Neural progenitor cell (in vitro differentiated cells): Measurements from ENCODE around the gene PRPH2.

ENCODE experiments used
- EZH2 ChIP-seq: fragments of 200-600 bp; sonication (generic); IDR thresholded peaks from 2 replicates; pipeline ENCODE4 v1.6.1; 2017; ENCODE audit warnings: antibody characterized with exemption, mild to moderate bottlenecking, moderate library complexity
- TF ChIP-seq, protein P1 (sequence below): fragments of 200-600 bp; sonication (generic); IDR thresholded peaks from 2 replicates; pipeline ENCODE4 v1.5.1; 2017; ENCODE audit warnings: antibody characterized with exemption, mild to moderate bottlenecking

DNA sequence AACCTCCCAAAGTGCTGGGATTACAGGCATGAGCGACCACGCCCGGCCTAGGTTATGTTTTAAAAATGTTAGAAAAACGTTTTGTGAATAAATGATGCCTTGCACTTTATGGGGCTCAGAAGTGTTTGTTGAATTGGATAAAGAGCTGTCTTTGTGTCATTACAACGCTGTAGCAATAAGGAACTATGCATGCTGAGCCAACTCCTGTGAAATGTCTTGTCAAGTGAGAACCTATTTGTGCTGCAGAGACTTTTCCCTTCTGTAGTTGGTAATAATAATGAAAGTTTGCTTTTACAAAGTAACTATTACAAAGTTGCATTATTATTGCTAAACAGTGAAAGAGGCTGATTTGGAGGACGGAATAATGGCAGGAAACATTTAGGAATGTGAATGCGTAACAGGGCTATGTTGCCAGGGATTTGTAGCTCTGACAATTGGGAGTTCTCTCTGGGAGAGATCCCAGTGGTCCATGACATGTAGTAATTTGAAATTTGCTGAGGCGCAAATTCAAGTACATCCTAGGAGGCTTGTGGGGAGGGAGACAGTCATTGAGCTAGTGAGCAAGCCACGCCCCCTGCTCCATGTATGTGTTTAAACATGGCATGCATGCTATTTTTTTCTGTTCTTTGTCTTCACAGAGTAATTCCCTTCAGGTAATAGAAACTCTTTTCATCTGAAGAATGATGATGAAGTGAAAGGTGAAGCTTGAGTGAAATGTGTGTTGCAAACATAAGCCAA lies 42.7 kb upstream of the PRPH2 start:
- TF ChIP-seq, protein P1, sequence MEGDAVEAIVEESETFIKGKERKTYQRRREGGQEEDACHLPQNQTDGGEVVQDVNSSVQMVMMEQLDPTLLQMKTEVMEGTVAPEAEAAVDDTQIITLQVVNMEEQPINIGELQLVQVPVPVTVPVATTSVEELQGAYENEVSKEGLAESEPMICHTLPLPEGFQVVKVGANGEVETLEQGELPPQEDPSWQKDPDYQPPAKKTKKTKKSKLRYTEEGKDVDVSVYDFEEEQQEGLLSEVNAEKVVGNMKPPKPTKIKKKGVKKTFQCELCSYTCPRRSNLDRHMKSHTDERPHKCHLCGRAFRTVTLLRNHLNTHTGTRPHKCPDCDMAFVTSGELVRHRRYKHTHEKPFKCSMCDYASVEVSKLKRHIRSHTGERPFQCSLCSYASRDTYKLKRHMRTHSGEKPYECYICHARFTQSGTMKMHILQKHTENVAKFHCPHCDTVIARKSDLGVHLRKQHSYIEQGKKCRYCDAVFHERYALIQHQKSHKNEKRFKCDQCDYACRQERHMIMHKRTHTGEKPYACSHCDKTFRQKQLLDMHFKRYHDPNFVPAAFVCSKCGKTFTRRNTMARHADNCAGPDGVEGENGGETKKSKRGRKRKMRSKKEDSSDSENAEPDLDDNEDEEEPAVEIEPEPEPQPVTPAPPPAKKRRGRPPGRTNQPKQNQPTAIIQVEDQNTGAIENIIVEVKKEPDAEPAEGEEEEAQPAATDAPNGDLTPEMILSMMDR = no peak
- no peak for TF ChIP-seq EZH2
